ENCODE measurements around the gene SLC24A5. TPM values are rescaled to one million over a fixed set of nuclear protein-coding genes. Genes with fewer than 3 reads are reported as not detected.

Gene SLC24A5
- total RNA-seq, 2 donors from 2014 or later: not detected

GRCh38 chr15:48170981-48171380, 50.2 kb downstream of the SLC24A5 start:
- H3K27ac ChIP-seq: no peak overlapping the region
- 56% methylated on average over 1 of the region's 1 CpG for WGBS
- intact Hi-C loops (cut with DNase I): no loop called here
- no peaks in the 10 kb centered on the region for H3K4me1 ChIP-seq (replicated peaks)
- no peaks in the 10 kb centered on the region for H3K9me3 ChIP-seq
- no peak for TF ChIP-seq CTCF (IDR thresholded peaks at IDR 0.05)
- TF ChIP-seq POLR2A (IDR thresholded peaks at IDR 0.05): no peak
- TF ChIP-seq POLR2AphosphoS5 (IDR thresholded peaks at IDR 0.05): no peak
- H3K36me3 ChIP-seq: no peaks in the 10 kb centered on the region
- DNase-seq (ENCODE audit: low spot score): no peak
- H3K4me3 ChIP-seq: no peak overlapping the region
- H3K27me3 ChIP-seq (replicated peaks; ENCODE audit: insufficient read depth): no peaks in the 10 kb centered on the region

- Histone ChIP-seq H3K9me3 (no peaks in the 10 kb centered on the region), H3K27ac (no peak overlapping the region), H3K4me1 (replicated peaks) (no peaks in the 10 kb centered on the region), H3K27me3 (replicated peaks; ENCODE audit: insufficient read depth) (no peaks in the 10 kb centered on the region), H3K36me3 (no peaks in the 10 kb centered on the region), H3K4me3 (no peak overlapping the region)
- intact Hi-C loops (cut with DNase I): no loop called here
- DNase-seq (ENCODE audit: low spot score): no peak
- TF ChIP-seq POLR2A (IDR thresholded peaks at IDR 0.05) (no peak), CTCF (IDR thresholded peaks at IDR 0.05) (no peak), POLR2AphosphoS5 (IDR thresholded peaks at IDR 0.05) (no peak)
- WGBS: 95% methylated on average over 3 of the region's 3 CpGs
Observed at GRCh38 chr15:48175126-48175525, 54.3 kb downstream of the SLC24A5 start.

DNA sequence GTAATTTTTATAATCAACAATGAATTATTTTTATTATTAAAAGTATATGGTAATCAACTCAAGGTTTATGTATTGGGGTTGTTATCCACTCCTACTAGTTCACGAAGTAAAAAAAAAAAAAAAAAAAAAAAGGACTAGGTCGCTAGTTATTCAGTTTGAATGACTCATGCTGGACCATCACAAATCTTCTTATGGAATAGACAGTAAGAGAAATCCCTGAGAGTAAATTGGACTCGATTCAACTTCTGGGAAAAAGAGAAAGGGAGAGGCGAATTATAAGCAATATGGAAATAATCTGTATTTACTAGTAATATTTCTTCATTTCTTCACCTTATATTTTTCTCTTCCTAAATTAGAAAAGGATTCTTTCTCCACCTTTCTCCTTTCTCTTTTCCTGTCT, 55.3 kb downstream of the SLC24A5 start:
- intact Hi-C loops (cut with DNase I): no loop called here
- DNase-seq (ENCODE audit: low spot score): no peak
- Histone ChIP-seq H3K4me1 (replicated peaks) (no peaks in the 10 kb centered on the region), H3K36me3 (no peaks in the 10 kb centered on the region), H3K27me3 (replicated peaks; ENCODE audit: insufficient read depth) (no peaks in the 10 kb centered on the region), H3K27ac (no peak overlapping the region), H3K4me3 (no peak overlapping the region), H3K9me3 (no peaks in the 10 kb centered on the region)
- TF ChIP-seq CTCF (IDR thresholded peaks at IDR 0.05) (no peak), POLR2AphosphoS5 (IDR thresholded peaks at IDR 0.05) (no peak), POLR2A (IDR thresholded peaks at IDR 0.05) (no peak)
- 82% methylated on average over 4 of the region's 4 CpGs for WGBS

GRCh38 chr15:48176957-48177356, 56.2 kb downstream of the SLC24A5 start:
- Histone ChIP-seq H3K27me3 (replicated peaks; ENCODE audit: insufficient read depth) (no peaks in the 10 kb centered on the region), H3K4me3 (no peak overlapping the region), H3K9me3 (no peaks in the 10 kb centered on the region), H3K4me1 (replicated peaks) (no peaks in the 10 kb centered on the region), H3K36me3 (no peaks in the 10 kb centered on the region), H3K27ac (no peak overlapping the region)
- intact Hi-C loops (cut with DNase I): no loop called here
- WGBS: 72% methylated on average over 2 of the region's 2 CpGs
- no peak for TF ChIP-seq POLR2AphosphoS5 (IDR thresholded peaks at IDR 0.05)
- TF ChIP-seq CTCF (IDR thresholded peaks at IDR 0.05): no peak
- TF ChIP-seq POLR2A (IDR thresholded peaks at IDR 0.05): no peak
- DNase-seq (ENCODE audit: low spot score): no peak

DNA sequence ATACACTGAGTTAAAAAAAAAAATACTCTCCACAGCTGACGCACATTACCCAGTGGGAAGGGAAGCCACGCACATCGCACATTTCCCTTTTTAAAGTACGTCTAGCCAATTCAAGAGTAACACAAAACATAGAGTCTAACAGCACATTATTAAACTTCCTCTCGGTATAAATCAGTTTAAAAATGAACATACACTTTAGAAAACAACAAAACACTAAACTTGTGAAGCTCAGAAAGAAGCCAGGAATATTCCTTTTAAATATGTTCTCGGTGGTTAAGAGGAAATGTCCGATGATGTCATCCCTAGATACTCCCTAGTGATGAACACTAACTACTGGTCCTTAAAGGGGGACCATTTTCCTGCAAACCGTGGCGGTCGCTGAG, 56.6 kb downstream of the SLC24A5 start:
- Histone ChIP-seq H3K9me3 (no peaks in the 10 kb centered on the region), H3K4me3 (peak overlapping the region; percentile 58 to 61), H3K27me3 (replicated peaks; ENCODE audit: insufficient read depth) (no peaks in the 10 kb centered on the region), H3K36me3 (no peaks in the 10 kb centered on the region), H3K27ac (peak overlapping the region; percentile 68 to 72), H3K4me1 (replicated peaks) (no peaks in the 10 kb centered on the region)
- intact Hi-C loops (cut with DNase I): no loop called here
- DNase-seq (ENCODE audit: low spot score): no peak
- TF ChIP-seq POLR2A (IDR thresholded peaks at IDR 0.05): no peak
- TF ChIP-seq POLR2AphosphoS5 (IDR thresholded peaks at IDR 0.05): no peak
- no peak for TF ChIP-seq CTCF (IDR thresholded peaks at IDR 0.05)
- 8% methylated on average over 10 of the region's 10 CpGs for WGBS
